DLD1 (cell line): ENCODE data around the gene ZSWIM3.
"Not testable (repeated sequence)": the region's sequence is repeated elsewhere in the genome, so short reads cannot be mapped to it uniquely, and the experiment has no call there.

ENCODE experiments used
- in situ Hi-C: cut with HindIII; loops from 2 replicates; pipeline ENCODE4 v1.10.0; 2017; ENCODE audit warnings: low sequenced_read_pairs

Gene ZSWIM3

DNA sequence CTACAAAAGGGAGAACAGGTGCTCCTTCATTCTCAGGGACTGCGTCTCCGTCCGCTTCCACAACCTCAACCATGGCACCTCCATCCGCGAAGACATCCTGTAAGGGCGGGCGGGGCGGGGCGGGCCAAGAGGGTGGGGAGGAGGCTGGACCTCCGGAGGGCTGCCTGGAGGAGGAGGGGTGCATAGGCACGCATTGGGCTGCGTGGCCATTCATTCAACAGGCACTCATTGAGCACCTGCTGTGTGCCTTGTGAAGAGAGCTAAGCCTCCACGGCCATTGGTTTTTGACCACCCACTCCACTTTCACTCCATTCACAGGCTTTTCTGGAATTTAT, 435 bp downstream of the ZSWIM3 start:
- in situ Hi-C loops = no loop called here

DNA sequence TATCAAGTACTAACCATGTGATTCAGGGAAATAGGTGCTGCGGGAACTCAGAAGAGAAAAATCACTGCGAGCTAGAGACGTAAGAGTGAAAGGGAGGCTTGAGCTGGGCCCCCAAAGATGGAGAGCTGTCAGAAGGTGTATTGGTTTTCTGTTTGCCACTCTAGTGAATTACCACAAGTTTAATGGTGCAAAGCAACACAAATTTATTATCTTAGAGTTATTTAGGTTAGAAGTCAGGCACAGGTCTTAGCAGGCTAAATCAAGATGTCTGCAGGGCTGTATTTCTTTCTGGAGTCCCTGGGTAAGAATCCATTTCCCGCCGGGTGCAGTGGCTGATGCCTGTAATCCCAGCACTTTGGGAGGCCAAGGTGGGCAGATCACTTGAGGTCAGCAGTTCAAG, 2.5 kb downstream of the ZSWIM3 start:
- in situ Hi-C loops = no loop called here

DNA sequence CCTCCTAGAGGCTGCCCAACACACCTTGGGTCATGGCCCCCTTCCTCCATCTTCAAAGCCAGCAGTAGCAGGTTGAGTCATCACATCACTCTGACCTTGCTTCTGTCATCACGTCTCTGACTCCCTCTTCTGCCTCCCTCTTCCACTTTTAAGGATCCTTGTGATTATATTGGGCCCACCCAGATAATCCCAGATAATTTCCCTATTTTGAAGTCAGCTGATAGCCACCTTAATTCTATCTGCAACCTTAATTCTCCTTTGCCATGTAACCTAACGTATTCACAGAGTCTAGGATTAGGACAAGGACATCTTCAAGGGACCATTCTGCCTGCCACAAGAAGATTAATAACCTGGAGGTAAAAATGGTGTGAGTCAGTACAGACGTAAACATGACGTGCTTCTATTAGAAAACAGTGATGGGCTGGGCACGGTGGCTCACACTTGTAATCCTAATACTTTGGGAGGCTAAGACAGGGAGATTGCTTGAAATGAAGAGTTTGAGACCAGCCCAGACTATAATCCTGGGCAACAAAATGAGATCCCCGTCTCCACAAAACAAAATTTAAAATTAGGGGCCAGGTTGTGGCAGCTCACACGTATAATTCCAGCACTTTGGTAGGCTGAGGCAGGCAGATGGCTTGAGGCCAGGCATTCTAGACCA, 3.3 kb downstream of the ZSWIM3 start:
- in situ Hi-C loops = no loop called here

DNA sequence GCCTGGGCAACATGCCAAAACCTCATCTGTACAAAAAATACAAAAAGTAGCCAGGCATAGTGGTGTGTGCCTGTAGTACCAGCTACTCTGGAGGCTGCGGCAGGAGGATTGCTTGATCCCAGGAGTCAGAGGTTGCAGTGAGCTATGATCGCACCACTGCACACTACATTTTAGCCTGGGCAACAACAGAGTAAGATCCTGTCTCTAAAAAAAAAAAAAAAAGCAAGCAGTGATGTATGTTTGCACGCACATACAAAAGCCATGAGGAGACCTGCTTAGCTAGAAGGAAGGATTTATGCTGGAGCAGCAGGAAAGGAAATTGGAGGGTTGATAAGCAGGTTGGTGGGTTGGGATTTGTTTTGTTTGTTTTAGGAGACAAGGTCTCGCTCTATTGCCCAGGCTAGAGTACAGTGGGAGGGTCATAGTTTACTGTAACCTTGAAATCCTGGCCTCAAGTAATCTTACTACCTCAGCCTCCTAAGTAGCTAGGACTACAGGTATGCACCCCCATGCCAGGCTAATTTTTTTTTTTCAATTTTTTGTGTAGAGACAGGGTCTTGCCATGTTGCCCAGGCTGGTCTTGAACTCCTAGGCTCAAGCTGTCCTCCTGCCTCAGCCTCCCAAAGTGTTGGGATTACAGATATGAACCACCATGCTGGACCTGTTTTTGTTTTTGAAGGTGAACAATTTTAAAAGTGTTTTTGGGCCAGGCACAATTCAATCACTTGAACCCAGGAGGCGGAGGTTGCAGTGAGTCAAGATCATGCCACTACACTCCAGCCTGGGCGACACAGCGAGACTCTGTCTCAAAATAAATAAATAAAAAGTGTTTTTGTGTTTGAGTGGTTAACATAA, 4.0 kb downstream of the ZSWIM3 start:
- in situ Hi-C loops = no loop called here

DNA sequence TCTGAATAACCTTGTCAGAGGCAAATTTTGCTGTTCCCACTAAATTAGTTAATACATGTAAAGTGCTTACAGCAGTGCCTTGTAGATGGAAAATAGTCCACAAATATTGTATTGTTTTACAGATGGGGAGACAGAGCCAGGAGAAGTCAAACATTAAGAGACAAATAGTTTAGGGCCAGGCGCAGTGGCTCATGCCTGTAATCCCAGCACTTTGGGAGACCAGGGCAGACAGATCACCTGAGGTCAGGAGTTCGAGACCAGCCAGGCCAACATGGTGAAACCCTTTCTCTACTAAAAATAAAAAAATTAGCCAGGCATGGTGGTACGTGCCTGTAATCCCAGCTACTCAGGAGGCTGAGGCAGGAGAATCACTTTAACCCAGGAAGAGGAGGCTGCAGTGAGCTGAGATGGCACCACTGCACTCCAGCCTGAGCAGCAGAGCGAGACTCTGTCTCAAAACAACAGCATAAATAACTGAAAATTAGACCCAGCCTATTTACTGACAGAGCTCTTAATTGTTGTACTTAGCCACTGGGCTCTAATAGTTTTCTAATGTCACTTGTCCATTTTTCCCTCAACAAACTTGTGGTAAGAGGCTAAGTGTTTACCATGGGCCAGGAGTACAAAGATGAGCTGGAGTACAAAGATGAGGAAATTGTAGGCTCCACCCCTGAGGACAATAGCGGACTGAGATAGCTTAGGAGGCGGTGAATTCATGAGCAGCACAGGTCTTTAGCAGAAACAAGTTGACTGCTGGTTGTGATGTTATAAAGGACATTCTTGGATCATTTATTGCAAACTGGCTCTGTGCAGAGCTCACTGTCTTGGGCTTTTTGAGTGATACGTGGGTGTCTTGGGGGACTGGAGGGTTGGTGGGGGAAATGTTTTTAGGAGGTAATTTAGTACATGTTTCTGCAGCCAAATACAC, 6.4 kb downstream of the ZSWIM3 start:
- in situ Hi-C loops = no loop called here

DNA sequence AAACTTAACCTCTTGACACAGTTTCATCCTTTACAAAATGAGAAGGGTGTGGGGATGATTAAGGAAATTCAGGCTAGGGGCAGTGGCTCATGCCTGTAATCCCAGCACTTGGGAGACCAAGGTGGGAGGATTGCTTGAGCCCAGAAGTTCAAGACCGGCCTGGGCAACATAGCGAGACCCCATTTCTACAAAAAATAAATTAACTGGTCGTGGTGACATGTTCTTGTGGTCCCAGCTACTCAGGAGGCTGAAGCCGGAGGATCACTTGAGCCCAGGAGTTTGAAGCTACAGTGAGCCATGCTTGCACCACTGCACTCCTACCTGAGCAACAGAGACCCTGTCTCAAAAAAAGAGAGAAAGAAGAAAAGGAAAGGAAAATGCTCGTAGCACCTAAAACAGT, 9.0 kb downstream of the ZSWIM3 start:
- in situ Hi-C loops = no loop called here

DNA sequence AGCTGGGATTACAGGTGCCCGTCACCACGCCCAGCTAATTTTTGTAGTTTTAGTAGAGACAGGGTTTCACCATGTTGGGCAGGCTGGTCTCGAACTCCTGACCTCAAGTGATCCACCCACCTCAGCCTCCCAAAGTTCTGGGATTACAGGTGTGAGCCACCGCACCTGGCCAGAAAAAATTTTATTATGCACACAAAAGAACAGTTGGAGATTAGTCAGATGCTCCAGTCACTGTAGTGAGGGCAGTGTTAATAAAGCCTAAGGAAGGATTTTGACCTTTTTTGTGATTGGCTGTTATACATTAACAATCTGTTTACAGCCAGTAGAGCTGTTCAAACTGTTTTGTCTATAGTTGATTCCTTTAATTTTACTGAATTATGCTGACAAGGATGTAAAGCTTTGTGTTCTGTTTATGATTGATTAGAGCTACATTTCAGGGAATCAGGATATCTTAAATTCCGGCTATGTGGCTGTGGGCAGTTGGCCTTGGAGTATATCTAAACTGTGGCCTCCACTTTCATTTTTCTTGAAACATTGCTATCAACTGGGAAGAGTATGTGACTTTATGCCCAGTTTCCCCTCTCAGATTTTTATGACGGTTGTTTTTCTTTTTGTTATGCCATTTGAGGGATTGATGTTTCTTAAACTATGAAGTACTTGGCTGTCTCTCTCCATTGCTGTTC, 9.9 kb downstream of the ZSWIM3 start:
- in situ Hi-C loops = no loop called here

DNA sequence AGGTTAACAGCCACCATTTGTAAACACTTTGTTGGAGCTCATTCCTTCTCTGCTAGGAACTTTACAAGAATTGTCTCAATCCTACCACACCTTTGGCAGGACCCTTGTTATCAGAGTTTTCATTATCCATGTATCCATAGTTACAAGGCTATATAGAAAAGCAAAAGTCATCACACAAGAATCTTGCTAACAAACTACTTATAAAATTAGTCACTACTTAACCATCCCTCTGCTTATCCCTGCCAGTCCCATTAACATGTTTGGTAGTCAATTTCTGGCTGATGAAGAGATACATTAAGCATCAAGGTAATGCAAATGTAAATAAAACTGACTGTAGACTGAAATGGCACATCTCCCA, 10.4 kb downstream of the ZSWIM3 start:
- in situ Hi-C loops = no loop called here

DNA sequence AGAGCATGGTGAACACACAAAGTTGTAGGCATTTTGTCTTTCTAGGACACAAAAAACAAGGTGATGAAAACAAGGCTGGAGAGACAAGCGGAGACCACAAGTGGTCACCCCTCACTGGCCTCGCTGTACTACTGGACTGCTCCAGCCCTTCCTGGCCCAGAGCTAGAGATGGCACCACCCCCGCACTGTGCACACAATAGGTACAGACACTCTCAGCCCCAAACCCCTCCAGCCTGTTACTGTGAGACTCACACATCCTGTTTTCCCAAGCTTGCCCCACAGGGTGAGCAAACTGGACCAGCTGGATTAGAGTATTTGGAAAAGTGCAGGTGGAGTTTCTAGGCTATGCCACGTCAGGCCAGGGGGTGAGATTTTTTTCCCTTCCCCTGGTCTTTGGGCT, 15.2 kb downstream of the ZSWIM3 start:
- in situ Hi-C loops = no loop called here

DNA sequence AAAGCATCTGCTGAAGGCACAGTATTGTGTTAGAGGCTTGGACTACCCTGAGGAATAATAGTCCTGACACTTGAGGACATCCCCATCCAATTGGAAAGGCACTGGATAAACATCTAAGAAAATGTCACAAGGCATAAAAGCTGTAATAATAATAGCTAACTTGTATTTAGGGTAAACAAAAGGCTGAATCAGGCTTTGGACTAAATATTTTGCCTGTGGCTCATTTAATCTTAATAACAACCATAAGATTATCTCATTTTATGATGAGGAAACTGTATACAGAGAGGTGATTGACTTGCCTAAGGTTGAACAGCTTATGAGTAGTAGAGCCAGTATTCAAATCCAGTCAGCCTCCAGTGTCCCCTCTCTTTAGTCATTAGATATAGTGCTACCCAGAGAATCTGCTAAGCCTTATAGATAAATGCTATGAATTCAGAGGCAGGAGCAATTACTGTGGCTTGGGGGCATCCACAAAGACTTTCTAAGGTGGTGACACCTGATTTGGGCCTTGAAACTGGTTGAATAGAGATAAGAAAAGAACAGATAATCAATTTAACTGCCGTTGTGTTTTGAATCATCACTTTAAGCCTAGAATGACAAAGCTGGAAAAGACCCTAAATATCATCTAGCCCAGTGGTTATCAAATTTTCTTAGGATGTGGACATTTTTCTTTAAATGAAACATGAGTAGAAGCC, 16.1 kb downstream of the ZSWIM3 start:
- in situ Hi-C loops = no loop called here

DNA sequence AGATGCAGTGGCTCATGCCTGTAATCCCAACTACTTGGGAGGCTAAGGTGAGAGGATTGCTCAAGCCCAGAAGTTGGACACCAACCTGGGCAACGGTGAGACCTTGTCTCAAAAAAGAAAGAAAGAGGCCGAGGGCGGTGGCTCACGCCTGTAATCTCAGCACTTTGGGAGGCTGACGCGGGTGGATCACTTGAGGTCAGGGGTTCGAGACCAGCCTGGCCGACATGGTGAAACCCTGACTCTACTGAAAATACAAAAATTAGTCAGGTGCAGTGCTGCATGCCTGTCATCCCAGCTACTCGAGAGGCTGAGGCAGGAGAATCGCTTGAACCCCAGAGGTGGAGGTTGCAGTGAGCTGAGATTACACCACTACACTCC, 16.7 kb downstream of the ZSWIM3 start:
- in situ Hi-C loops = not testable (repeated sequence)

DNA sequence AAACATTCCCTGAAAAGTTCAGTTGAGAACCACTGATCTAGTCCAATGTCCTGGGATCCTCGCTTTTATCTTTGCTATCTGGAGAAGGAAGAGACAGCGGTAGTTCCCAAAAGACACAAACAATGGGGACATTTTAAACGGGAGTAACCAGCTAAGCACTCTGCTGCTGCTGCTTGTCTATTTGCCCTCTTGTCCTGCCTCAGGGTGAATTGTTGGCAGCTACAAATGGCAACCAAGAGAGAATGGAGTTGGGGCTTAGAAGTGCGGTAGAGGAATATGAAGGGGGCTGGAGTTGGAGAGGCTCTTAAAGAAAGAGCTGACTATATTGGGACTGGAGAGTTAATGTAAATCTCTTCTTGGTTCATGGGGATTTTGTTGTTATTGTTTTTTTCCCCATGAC, 17.2 kb downstream of the ZSWIM3 start:
- in situ Hi-C loops = no loop called here

DNA sequence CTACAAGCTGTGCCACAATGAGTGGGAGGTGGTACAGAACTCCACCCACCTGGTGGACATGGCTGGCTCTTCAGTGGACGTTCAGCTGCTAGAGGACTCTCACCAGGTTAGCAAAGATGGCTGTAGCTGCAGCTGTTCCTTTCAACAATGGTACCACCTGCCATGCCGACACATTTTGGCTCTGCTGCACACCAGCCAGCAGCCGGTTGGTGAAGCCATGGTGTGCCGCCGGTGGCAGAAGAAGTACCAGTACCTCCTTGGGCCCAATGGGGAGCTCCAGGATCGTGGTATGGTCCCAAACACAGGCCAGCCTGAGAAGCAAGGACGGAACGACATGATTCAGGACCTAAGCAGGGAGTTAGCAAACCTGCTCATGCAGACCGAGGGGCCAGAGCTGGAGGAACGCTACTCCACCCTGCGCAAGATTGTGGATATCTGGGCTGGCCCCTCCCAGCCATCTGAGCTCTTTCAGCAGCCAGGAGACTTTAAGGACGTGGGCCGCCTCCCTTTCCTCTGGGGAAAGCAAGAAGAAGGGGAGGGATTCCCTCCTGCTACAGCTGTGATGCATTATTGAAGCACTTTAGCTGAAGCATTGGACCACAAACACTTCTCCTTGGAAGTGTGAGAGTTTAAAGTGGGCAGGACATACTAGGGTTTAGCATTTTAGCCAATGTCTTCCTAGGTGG, 20.8 kb downstream of the ZSWIM3 start:
- in situ Hi-C loops = no loop called here

DNA sequence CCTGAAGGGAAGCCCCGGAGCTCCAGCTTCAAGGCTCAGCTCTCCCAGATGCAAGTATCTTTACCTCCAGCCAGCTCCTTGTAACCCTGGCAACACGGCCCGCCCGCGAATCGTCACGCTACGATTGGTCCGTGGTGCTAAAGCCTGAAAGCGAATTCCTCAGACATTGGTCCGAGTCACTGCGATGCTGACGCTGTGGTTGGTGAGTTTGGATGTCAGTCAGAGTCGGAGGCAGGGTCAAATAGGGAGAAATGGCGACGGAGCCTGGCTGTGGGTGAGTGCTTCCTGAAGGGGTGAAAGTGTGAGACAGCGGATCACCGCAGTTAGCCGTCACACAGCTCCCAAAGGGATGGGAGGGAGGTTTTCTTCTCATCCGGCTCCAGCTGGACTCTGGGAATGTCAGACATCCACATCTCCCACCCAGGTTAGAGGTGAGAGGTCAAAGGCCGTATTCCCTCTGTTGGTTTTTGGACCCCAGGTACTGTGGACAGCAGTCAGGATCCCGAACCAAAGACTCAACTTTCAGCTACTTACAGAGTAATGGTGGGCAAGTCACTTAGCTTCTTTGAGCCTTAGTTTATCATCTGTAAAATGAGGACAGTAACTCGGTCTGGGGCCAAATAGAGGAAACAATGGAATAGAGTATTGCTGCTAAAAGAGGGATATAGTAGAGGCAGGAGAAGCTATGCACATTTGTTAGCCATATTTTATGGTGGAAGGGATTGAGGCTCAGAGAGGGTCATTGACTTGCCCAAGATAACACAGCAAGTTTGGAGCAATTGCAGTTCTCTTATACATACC, 23.8 kb downstream of the ZSWIM3 start, which contains the start of gene ZSWIM1:
Gene ZSWIM1 (plus strand): TSS at position 240 of the 801 bp plus-strand sequence. CDS start 1,366 bp downstream, outside the sequence.
- in situ Hi-C loops = no loop called here

DNA sequence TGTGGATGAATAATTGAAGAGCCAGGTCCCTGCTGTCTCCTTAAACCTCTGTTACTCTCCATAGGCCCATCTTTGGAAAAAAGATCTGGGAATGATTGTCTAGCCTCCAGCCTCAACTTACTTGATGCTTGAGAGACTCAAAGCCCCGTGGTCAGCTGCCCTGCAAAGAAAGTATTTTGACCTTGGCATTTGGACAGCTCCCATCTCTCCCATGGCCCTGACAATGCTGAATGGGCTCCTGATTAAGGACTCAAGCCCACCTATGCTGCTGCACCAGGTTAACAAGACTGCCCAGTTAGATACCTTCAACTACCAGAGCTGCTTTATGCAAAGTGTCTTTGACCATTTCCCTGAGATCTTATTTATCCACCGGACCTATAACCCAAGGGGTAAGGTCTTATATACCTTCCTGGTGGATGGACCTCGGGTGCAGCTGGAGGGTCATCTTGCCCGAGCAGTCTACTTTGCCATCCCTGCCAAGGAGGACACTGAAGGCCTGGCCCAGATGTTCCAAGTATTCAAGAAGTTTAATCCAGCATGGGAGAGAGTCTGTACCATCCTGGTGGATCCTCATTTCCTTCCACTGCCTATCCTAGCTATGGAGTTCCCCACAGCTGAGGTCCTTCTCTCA, 25.2 kb downstream of the ZSWIM3 start:
- in situ Hi-C loops = no loop called here

DNA sequence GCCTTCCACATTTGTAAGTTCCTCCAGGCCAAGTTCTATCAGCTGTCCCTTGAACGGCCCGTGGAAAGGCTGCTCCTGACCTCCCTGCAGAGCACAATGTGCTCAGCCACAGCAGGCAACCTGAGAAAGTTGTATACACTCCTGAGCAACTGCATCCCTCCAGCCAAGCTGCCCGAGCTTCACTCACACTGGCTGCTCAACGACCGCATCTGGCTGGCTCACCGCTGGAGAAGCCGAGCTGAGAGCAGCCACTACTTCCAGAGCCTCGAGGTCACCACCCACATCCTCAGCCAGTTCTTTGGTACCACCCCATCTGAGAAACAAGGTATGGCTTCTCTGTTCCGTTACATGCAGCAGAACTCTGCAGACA, 25.7 kb downstream of the ZSWIM3 start:
- in situ Hi-C loops = no loop called here

DNA sequence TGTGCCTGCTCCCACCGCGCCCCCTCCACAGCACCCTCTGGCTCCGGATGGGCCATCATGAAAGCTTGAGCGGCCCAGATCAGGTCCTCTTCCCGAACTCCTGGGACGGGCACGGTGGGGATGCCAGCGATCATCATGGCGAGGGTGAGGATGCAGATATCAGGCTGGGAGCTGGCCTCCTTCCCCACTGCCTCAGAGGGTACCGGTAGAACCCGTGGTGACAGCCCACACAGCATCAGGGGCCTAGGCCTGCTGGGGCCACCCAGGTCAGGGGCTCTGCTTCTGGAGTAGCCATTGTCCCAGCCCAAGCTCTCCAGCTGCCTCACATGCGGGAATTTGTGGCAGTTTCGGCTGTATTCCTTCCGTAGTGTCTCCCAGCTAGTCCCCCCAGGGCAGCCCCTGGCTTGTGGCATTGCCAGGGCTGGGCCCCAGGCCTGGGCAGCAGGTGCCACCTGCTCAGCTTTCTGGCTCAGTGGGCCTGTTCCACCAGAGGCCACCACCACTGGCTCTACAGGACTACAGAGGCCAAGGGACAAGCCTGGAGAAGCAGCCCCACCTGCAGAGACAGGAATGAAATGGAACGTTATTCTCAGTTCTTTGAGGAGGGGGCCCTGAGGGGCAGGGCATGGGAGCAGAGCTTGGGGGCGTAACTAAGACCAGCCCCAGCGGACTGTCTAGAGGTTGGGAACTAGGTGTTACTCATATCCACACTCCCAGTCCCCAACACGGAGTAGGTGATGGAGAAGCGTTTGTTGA, 29.4 kb downstream of the ZSWIM3 start:
- in situ Hi-C loops = no loop called here

DNA sequence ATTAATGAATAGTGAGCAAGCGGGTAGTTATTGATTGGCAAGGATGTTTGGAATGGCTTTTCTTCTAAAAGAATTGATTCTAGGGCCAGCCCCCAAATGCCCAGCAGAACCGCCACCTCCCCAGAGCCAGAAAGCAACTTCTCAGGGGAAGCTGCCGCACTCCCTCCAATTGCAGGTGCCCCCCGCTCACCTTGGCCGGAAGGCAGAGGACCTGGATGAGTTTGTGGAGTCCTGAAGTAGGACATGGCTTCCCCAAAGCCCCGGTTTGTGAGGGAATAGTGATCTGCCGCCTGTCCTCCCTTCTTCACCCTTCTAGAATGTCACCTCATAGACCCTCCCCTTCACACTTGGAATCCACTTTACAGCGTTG, 29.9 kb downstream of the ZSWIM3 start, which contains the start of gene SPATA25:
Gene SPATA25 (minus strand): TSS at position 277 of the 370 bp plus-strand sequence. CDS start 32 bp downstream, at position 245.
- in situ Hi-C loops = no loop called here
